CD14-positive monocyte (primary cell): ENCODE measurements around the gene PPP1R9B. TPM values are rescaled to one million over a fixed set of nuclear protein-coding genes. Genes with fewer than 3 reads are reported as not detected.

ENCODE experiments used
- DNase-seq, 3 donors: peaks; one replicate each; pipeline ENCODE4 v3.0.0-alpha.2; 2011 to 2022
- H2AFZ ChIP-seq: 2 replicates; pipeline ENCODE4 v1.6.0; 2012; ENCODE audit warnings: mild to moderate bottlenecking, low read depth, low read length, inconsistent platforms; ENCODE audit not compliant: insufficient read depth, poor library complexity, severe bottlenecking
- H3K27ac ChIP-seq, 2 donors: 1 replicate in 1 of 2; 2 replicates in 1 of 2; pipeline ENCODE4 v1.5.1; 2012 to 2013; ENCODE audit warnings: low read length in 2 of 2, control low read depth in 1 of 2, inconsistent platforms in 1 of 2, low read depth in 1 of 2, mild to moderate bottlenecking in 1 of 2
- H3K27me3 ChIP-seq, 2 donors: one replicate each; pipeline versions ENCODE4 v1.6.0 to v1.6.1; 2011 to 2013; ENCODE audit warnings: low read length in 2 of 2; ENCODE audit not compliant: control insufficient read depth in 2 of 2, insufficient read depth in 2 of 2
- H3K36me3 ChIP-seq, 2 donors: replicated peaks in 1 of 2; 1 replicate in 1 of 2; 2 replicates in 1 of 2; pipeline versions ENCODE4 v1.5.1 to v1.6.1; 2012 to 2013; ENCODE audit warnings: low read length in 2 of 2, control low read depth in 1 of 2, inconsistent platforms in 1 of 2, mild to moderate bottlenecking in 1 of 2; ENCODE audit not compliant: insufficient read depth in 2 of 2, control insufficient read depth in 1 of 2
- H3K4me1 ChIP-seq, 2 donors: 1 replicate in 1 of 2; 2 replicates in 1 of 2; pipeline versions ENCODE4 v1.5.1 to v1.6.1; 2012 to 2013; ENCODE audit warnings: low read length in 2 of 2, control low read depth in 1 of 2, inconsistent platforms in 1 of 2, mild to moderate bottlenecking in 1 of 2, moderate library complexity in 1 of 2; ENCODE audit not compliant: insufficient read depth in 2 of 2, control insufficient read depth in 1 of 2
- H3K4me2 ChIP-seq: replicated peaks from 2 replicates; pipeline ENCODE3; 2012; ENCODE audit warnings: low read length, moderate library complexity, mild to moderate bottlenecking; ENCODE audit not compliant: poor library complexity, severe bottlenecking; ENCODE audit errors: extremely low read depth
- H3K4me3 ChIP-seq, 3 experiments: fragments of 200-600 bp in 1 of 3; sonication (generic) in 1 of 3; replicated peaks in 1 of 3; 1 replicate in 2 of 3; 2 replicates in 1 of 3; pipeline ENCODE4 v1.5.1; 2011 to 2013; ENCODE audit warnings: low read length in 3 of 3, mild to moderate bottlenecking in 3 of 3, control low read depth in 2 of 3, low read depth in 2 of 3, inconsistent platforms in 1 of 3, moderate library complexity in 1 of 3
- H3K79me2 ChIP-seq: 2 replicates; pipeline ENCODE4 v1.6.0; 2012; ENCODE audit warnings: mild to moderate bottlenecking, control low read depth, inconsistent platforms, low read length, moderate library complexity; ENCODE audit not compliant: insufficient read depth
- H3K9ac ChIP-seq: 2 replicates; pipeline ENCODE4 v1.6.0; 2017; ENCODE audit warnings: low read length, mild to moderate bottlenecking; ENCODE audit not compliant: insufficient read depth, poor library complexity, severe bottlenecking
- H3K9me3 ChIP-seq, 2 donors: replicated peaks in 1 of 2; 1 replicate in 1 of 2; 2 replicates in 1 of 2; pipeline versions ENCODE4 v1.5.1 to v1.6.1; 2012 to 2013; ENCODE audit warnings: low read length in 2 of 2, control low read depth in 1 of 2; ENCODE audit not compliant: control insufficient read depth in 1 of 2, insufficient read depth in 1 of 2
- H4K20me1 ChIP-seq: 2 replicates; pipeline ENCODE4 v1.6.0; 2012; ENCODE audit warnings: mild to moderate bottlenecking, low read length, control low read depth, moderate library complexity; ENCODE audit not compliant: insufficient read depth
- H3K27ac Mint-ChIP-seq, 7 donors: one replicate each; pipeline ENCODE4 v1.8.0; 2020; ENCODE audit warnings: mild to moderate bottlenecking in 7 of 7, mixed read lengths in 7 of 7, moderate library complexity in 6 of 7, inconsistent platforms in 2 of 7
- H3K27me3 Mint-ChIP-seq, 3 donors: one replicate each; pipeline ENCODE4 v1.8.0; 2021 to 2022; ENCODE audit warnings: low read depth in 3 of 3, mild to moderate bottlenecking in 3 of 3, mixed read lengths in 3 of 3, moderate library complexity in 3 of 3, inconsistent platforms in 1 of 3
- H3K36me3 Mint-ChIP-seq, 2 donors: one replicate each; pipeline ENCODE4 v1.8.0; 2020; ENCODE audit warnings: mixed read lengths in 2 of 2, inconsistent platforms in 1 of 2, mild to moderate bottlenecking in 1 of 2
- H3K4me1 Mint-ChIP-seq: one replicate; pipeline ENCODE4 v1.8.0; 2020; ENCODE audit warnings: mild to moderate bottlenecking, mixed read lengths
- H3K4me3 Mint-ChIP-seq, 2 donors: one replicate each; pipeline ENCODE4 v1.8.0; 2020; ENCODE audit warnings: mild to moderate bottlenecking in 2 of 2, mixed read lengths in 2 of 2, moderate library complexity in 1 of 2
- H3K9me3 Mint-ChIP-seq, 7 donors: one replicate each; pipeline ENCODE4 v1.8.0; 2020 to 2022; ENCODE audit warnings: mixed read lengths in 7 of 7, mild to moderate bottlenecking in 6 of 7, moderate library complexity in 6 of 7, inconsistent platforms in 2 of 7
- WGBS: methylation state at CpG from one replicate; pipeline ENCODE4 v1.1.5; 2013; ENCODE audit warnings: missing lambda C conversion rate; ENCODE audit not compliant: insufficient coverage; 5-methylcytosine and 5-hydroxymethylcytosine counted together
- intact Hi-C, 2 donors: fragments of 100-400 bp; cut with micrococcal nuclease; formaldehyde crosslinking; loops; one replicate each; pipeline versions ENCODE4 v1.15.0 to v1.15.1; 2023
- polyA plus RNA-seq, 3 donors: library from polyadenylated mRNA; depleted of rRNA in 1 of 3; unstranded in 2 of 3; stranded (reverse) in 1 of 3; fragments of 300-500 nt in 2 of 3; fragments of >200 nt in 1 of 3; fragmentation: Illumina TruSeq in 2 of 3; gene quantifications; 1 replicate in 2 of 3; 2 replicates in 1 of 3; pipeline ENCODE4 v1.2.3, GENCODE V29; 2012 to 2021
- TF ChIP-seq, protein P1 (sequence below): fragments of 200-600 bp; IDR thresholded peaks from one replicate; pipeline ENCODE4 v1.8.0; 2022; ENCODE audit warnings: antibody characterized with exemption, mild to moderate bottlenecking

The PPP1R9B gene
- polyA plus RNA-seq, 3 donors: 0.61 to 86.9 (median 1.3) TPM

DNA sequence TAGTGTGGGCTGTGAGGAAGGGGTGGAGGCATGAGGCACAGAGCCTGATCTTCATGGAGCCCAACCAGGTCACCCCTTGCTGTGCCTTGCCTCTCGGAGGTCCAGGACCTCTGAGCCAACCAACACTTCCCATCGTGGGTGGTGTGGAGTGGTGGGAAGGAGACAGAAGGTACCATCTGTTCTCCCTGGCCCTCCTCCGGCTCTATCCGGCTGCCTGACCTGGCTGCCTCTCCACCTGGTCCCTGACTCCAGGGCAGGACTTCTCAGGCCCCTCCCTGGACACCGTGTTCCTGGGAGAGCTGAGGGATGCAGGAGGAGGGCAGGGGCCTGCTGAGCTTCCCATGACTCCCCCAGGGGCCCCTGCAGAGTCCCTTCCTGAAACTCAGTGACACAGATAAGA is 51.5 kb downstream of the PPP1R9B start:
- Mint-ChIP-seq H3K4me1 (peaks cover 24% of the 10 kb centered on the region), H3K9me3 (no peaks in the 10 kb centered on the region), H3K36me3 (peaks cover 27 to 47% of the 10 kb centered on the region in 2 donors), H3K27ac (no peak overlapping the region), H3K27me3 (peaks cover 1 to 3% (median 1%) of the 10 kb centered on the region in 3 donors), H3K4me3 (no peak overlapping the region)
- intact Hi-C loops: no loop called here
- peaks cover 7% of the 10 kb centered on the region for H3K79me2 ChIP-seq
- no peak overlapping the region for H3K4me2 ChIP-seq
- no peaks in the 10 kb centered on the region for H3K9me3 ChIP-seq
- TF ChIP-seq, protein P1, sequence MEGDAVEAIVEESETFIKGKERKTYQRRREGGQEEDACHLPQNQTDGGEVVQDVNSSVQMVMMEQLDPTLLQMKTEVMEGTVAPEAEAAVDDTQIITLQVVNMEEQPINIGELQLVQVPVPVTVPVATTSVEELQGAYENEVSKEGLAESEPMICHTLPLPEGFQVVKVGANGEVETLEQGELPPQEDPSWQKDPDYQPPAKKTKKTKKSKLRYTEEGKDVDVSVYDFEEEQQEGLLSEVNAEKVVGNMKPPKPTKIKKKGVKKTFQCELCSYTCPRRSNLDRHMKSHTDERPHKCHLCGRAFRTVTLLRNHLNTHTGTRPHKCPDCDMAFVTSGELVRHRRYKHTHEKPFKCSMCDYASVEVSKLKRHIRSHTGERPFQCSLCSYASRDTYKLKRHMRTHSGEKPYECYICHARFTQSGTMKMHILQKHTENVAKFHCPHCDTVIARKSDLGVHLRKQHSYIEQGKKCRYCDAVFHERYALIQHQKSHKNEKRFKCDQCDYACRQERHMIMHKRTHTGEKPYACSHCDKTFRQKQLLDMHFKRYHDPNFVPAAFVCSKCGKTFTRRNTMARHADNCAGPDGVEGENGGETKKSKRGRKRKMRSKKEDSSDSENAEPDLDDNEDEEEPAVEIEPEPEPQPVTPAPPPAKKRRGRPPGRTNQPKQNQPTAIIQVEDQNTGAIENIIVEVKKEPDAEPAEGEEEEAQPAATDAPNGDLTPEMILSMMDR: no peak
- WGBS: 86% methylated on average over 1 of the region's 5 CpGs
- DNase-seq: no peak
- peaks cover 15 to 18% of the 10 kb centered on the region in 2 donors for H3K36me3 ChIP-seq
- no peaks in the 10 kb centered on the region for H4K20me1 ChIP-seq
- no peaks in the 10 kb centered on the region for H3K27me3 ChIP-seq
- peaks cover 16 to 22% of the 10 kb centered on the region in 2 donors for H3K4me1 ChIP-seq
- H3K9ac ChIP-seq: no peak overlapping the region
- H3K27ac ChIP-seq: no peak overlapping the region
- H3K4me3 ChIP-seq: no peak overlapping the region
- H2AFZ ChIP-seq: no peak overlapping the region

DNA sequence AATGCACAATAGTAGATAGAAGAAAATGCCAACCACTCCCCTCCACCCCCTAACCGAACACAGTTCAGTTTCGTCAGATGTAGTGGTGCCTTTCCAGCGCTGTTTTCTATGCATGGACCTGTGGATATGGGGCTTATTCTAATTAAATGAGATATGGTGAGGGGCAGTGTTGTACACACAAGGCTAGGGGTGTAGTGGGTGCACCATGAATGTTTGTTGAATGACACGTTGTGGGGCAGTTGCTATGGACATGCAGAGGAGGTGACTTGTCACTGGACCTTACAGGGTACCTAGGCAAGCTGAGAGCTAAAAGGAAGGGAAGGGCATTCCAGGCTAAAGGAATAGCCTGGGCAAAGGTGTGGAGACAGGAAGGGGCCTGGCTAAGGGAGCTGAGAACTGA is 51.9 kb downstream of the PPP1R9B start:
- no peak overlapping the region for H3K9ac ChIP-seq
- peaks cover 24% of the 10 kb centered on the region for H3K4me1 Mint-ChIP-seq
- H3K27ac Mint-ChIP-seq: no peak overlapping the region
- H3K4me3 ChIP-seq: no peak overlapping the region
- H3K27me3 Mint-ChIP-seq: peaks cover 1 to 3% (median 1%) of the 10 kb centered on the region in 3 donors
- no peaks in the 10 kb centered on the region for H3K27me3 ChIP-seq
- peaks cover 27 to 46% of the 10 kb centered on the region in 2 donors for H3K36me3 Mint-ChIP-seq
- peaks cover 7% of the 10 kb centered on the region for H3K79me2 ChIP-seq
- no peak overlapping the region for H3K4me2 ChIP-seq
- H3K4me1 ChIP-seq: peaks cover 16 to 23% of the 10 kb centered on the region in 2 donors
- peaks cover 15 to 18% of the 10 kb centered on the region in 2 donors for H3K36me3 ChIP-seq
- no peaks in the 10 kb centered on the region for H3K9me3 ChIP-seq
- intact Hi-C loops: no loop called here
- no peaks in the 10 kb centered on the region for H3K9me3 Mint-ChIP-seq
- TF ChIP-seq, protein P1: no peak
- no peak overlapping the region for H2AFZ ChIP-seq
- H4K20me1 ChIP-seq: no peaks in the 10 kb centered on the region
- H3K27ac ChIP-seq: no peak overlapping the region
- no peak for DNase-seq
- 95% methylated on average over 2 of the region's 4 CpGs for WGBS
- H3K4me3 Mint-ChIP-seq: no peak overlapping the region
